Measurements from ENCODE around the gene RPTOR. TPM values are rescaled to one million over a fixed set of nuclear protein-coding genes. Genes with fewer than 3 reads are reported as not detected.
A peak's percentile ranks its signal among the peaks of the same experiment; 100 is the strongest.

RPTOR gene
- total RNA-seq, 1 experiment from 2014 or later = 25.1 TPM

DNA sequence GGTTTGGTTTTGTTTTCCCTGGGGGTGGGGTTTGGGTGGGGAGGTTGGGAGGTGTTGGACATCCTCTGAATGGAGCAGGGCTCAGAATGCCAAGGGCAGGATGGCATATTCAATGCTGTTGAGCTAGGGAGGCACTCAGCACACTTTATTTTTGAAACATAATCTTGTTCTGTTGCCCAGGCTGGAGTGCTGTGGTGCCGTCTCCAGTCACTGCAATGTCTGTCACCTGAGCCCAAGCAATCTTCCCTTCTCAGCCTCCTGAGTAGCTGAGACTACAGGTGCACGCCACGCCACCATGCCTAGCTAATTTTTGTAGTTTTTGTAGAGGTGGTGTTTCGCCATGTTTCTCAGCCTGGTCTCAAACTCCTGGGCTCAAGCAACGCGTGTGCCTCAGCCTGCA lies 186.1 kb downstream of the RPTOR start:
- no peak overlapping the region for H3K14ac ChIP-seq (ENCODE audit: insufficient read depth, low read length)
- no peak overlapping the region for H4K5ac ChIP-seq (ENCODE audit: insufficient read length, low read depth, low read length)
- no peak overlapping the region for H2BK5ac ChIP-seq (ENCODE audit: insufficient read length, low read length)
- H2BK20ac ChIP-seq (ENCODE audit: low read depth, low read length, poor library complexity, severe bottlenecking) = no peak overlapping the region
- no peak overlapping the region for H4K91ac ChIP-seq (ENCODE audit: insufficient read length, low read depth, low read length)
- no peaks in the 10 kb centered on the region for H3K4me1 ChIP-seq (ENCODE audit: insufficient read depth, low read length)
- H2AFZ ChIP-seq (ENCODE audit: low read length) = no peak overlapping the region
- TF ChIP-seq, protein P1, sequence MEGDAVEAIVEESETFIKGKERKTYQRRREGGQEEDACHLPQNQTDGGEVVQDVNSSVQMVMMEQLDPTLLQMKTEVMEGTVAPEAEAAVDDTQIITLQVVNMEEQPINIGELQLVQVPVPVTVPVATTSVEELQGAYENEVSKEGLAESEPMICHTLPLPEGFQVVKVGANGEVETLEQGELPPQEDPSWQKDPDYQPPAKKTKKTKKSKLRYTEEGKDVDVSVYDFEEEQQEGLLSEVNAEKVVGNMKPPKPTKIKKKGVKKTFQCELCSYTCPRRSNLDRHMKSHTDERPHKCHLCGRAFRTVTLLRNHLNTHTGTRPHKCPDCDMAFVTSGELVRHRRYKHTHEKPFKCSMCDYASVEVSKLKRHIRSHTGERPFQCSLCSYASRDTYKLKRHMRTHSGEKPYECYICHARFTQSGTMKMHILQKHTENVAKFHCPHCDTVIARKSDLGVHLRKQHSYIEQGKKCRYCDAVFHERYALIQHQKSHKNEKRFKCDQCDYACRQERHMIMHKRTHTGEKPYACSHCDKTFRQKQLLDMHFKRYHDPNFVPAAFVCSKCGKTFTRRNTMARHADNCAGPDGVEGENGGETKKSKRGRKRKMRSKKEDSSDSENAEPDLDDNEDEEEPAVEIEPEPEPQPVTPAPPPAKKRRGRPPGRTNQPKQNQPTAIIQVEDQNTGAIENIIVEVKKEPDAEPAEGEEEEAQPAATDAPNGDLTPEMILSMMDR (conservative IDR thresholded peaks at IDR 0.05) = no peak
- H3K23me2 ChIP-seq (ENCODE audit: insufficient read length, low read depth, low read length, poor library complexity, severe bottlenecking) = no peaks in the 10 kb centered on the region
- no peak overlapping the region for H3K27ac ChIP-seq (ENCODE audit: insufficient read length, low read depth, low read length)
- no peak overlapping the region for H2AK5ac ChIP-seq (ENCODE audit: insufficient read length, low read length)
- H2BK12ac ChIP-seq (ENCODE audit: insufficient read length, low read depth, low read length) = no peak overlapping the region
- Mint-ChIP-seq H3K9me3 (no peaks in the 10 kb centered on the region), H3K27me3 (ENCODE audit: low read depth) (no peaks in the 10 kb centered on the region), H3K36me3 (ENCODE audit: insufficient read depth in 1 of 3, low read depth in 3 of 3) (peaks cover 1 to 7% (median 6%) of the 10 kb centered on the region in 3 experiments; a peak in 6 of 7 replicates), H3K4me1 (peaks cover 8 to 21% of the 10 kb centered on the region in 2 experiments), H3K4me3 (no peak overlapping the region), H3K27ac (peak overlapping the region in 2 of 3 experiments; percentile 12 to 21; a peak in 1 of 7 replicates)
- no peaks in the 10 kb centered on the region for H3K9me3 ChIP-seq (ENCODE audit: control insufficient read depth, low read depth, low read length)
- no peak overlapping the region for H2BK15ac ChIP-seq (ENCODE audit: low read depth, low read length)
- no peaks in the 10 kb centered on the region for H3K79me1 ChIP-seq (ENCODE audit: insufficient read depth, low read depth, low read length, poor library complexity, severe bottlenecking)
- no peak overlapping the region for H3T11ph ChIP-seq (ENCODE audit: low read length)
- no CpG with 5 or more reads among the region's 6 CpGs for WGBS (ENCODE audit: extremely low coverage, insufficient read length, low lambda C conversion rate)
- no peak overlapping the region for H4K8ac ChIP-seq (replicated peaks; ENCODE audit: insufficient read length, low read depth, low read length)
- no peak overlapping the region for H3K23ac ChIP-seq (ENCODE audit: insufficient read length, low read depth, low read length)
- H2BK120ac ChIP-seq (ENCODE audit: low read depth, low read length, poor library complexity, severe bottlenecking) = no peak overlapping the region
- H3K27me3 ChIP-seq (ENCODE audit: insufficient read depth, low read length) = no peaks in the 10 kb centered on the region
- H3K56ac ChIP-seq (ENCODE audit: insufficient read length, low read depth, low read length) = no peak overlapping the region
- no peak overlapping the region for H3K4me2 ChIP-seq (ENCODE audit: insufficient read depth, insufficient read length, low read length)
- H3K79me2 ChIP-seq (ENCODE audit: insufficient read depth, low read length) = no peaks in the 10 kb centered on the region
- no peak overlapping the region for H3K9ac ChIP-seq (ENCODE audit: extremely low read depth, insufficient read length, low read length)
- no peak overlapping the region for H3K4ac ChIP-seq (ENCODE audit: low read depth, low read length)
- DNase-seq = no peak
- no peaks in the 10 kb centered on the region for H4K20me1 ChIP-seq (ENCODE audit: control insufficient read depth, insufficient read depth, insufficient read length)
- H3K18ac ChIP-seq (ENCODE audit: insufficient read length, low read depth, low read length) = no peak overlapping the region

Measured in H9 (cell line).